Fibroblast of skin of left quadriceps (primary cell): Measurements from ENCODE around the gene TRIM4.

Source experiments
- DNase-seq, 2 experiments: peaks; one replicate each; pipeline ENCODE4 v3.0.0-alpha.2; 2013; ENCODE audit warnings: low read depth in 2 of 2

TRIM4 gene

DNA sequence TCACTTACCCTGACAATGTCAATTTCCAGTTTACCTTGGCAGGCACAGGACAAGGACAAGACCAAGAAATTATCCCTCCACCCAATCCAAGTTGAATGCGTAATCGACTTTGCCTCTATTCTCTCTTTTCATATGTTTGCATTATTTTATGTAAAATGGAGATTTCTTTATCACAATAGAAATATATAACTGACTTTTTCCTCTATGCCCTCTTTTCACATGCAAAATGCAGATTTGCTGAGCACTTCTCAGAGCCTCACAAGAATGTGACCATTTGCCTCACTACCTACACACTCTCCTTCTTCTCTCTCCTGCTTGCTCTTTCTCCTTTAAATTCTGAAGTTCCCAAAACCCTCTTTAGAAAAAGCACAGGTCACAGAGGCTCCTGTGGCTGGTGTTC, 76.4 kb downstream of the TRIM4 start:
- DNase-seq: no peak
